IMR-90 (cell line): ENCODE data around the gene MSS51. TPM values are rescaled to one million over a fixed set of nuclear protein-coding genes. Genes with fewer than 3 reads are reported as not detected.

Source experiments
- ATAC-seq: fragments of 200-7000 bp; cut with Tn5 transposase; 2 replicates; pipeline ENCODE4 v1.9.1; 2020; ENCODE audit warnings: low read depth, mild to moderate bottlenecking, moderate library complexity
- BruUV-seq: library from RNA; stranded (reverse); fragments of 400-500 nt; replicated peaks from 2 replicates; lab custom pipeline; 2021; lab: Mats Ljungman, UMichigan
- CTCF ChIA-PET: fragments of 300-600 bp; formaldehyde crosslinking; extraction: SDS; loops from one replicate; lab custom pipeline; 2021; ENCODE audit warnings: antibody characterized with exemption; lab: Yijun Ruan, JAX
- POLR2A ChIA-PET: fragments of 300-600 bp; sonication (Branson Sonifier 250); formaldehyde crosslinking; loops from one replicate; lab custom pipeline; 2022; ENCODE audit warnings: antibody characterized with exemption; ENCODE audit not compliant: unreplicated experiment; lab: Charles Lee
- DNase-seq: peaks from one replicate; pipeline ENCODE4 v3.0.0; 2013
- H2AFZ ChIP-seq: replicated peaks from 2 replicates; pipeline ENCODE3; 2013; ENCODE audit warnings: low read length, mild to moderate bottlenecking; ENCODE audit not compliant: poor library complexity
- H2AK5ac ChIP-seq: 2 replicates; pipeline ENCODE4 v1.6.1; 2013; ENCODE audit warnings: low read depth, low read length, inconsistent platforms
- H2AK9ac ChIP-seq: replicated peaks from 2 replicates; pipeline ENCODE3; 2013; ENCODE audit warnings: mild to moderate bottlenecking, low read depth, low read length, moderate library complexity; ENCODE audit not compliant: poor library complexity
- H2BK120ac ChIP-seq: 2 replicates; pipeline ENCODE4 v1.6.1; 2013; ENCODE audit warnings: low read depth, low read length, inconsistent platforms
- H2BK15ac ChIP-seq: 3 replicates; pipeline ENCODE4 v1.6.1; 2013; ENCODE audit warnings: low read depth, low read length, inconsistent platforms
- H2BK20ac ChIP-seq: 2 replicates; pipeline ENCODE4 v1.6.1; 2013; ENCODE audit warnings: low read depth, mild to moderate bottlenecking, inconsistent platforms, low read length, moderate library complexity
- H2BK5ac ChIP-seq: 2 replicates; pipeline ENCODE4 v1.6.1; 2013; ENCODE audit warnings: mild to moderate bottlenecking, low read depth, low read length, inconsistent platforms; ENCODE audit not compliant: poor library complexity, severe bottlenecking
- H3K14ac ChIP-seq: replicated peaks from 2 replicates; pipeline ENCODE4 v1.6.1; 2013; ENCODE audit warnings: low read depth, low read length, inconsistent platforms
- H3K18ac ChIP-seq: 2 replicates; pipeline ENCODE4 v1.6.1; 2013; ENCODE audit warnings: low read depth, low read length, control low read depth
- H3K23ac ChIP-seq: 2 replicates; pipeline ENCODE4 v1.6.1; 2013; ENCODE audit warnings: low read depth, low read length, inconsistent platforms
- H3K27ac ChIP-seq: 2 replicates; pipeline ENCODE4 v1.5.1; 2013; ENCODE audit warnings: mild to moderate bottlenecking, control low read depth, low read length; ENCODE audit not compliant: insufficient read depth
- H3K27me3 ChIP-seq: 2 replicates; pipeline ENCODE4 v1.6.1; 2013; ENCODE audit warnings: low read length; ENCODE audit not compliant: control insufficient read depth, insufficient read depth
- H3K36me3 ChIP-seq: 2 replicates; pipeline ENCODE4 v1.6.1; 2013; ENCODE audit warnings: low read length, mixed read lengths; ENCODE audit not compliant: control insufficient read depth, insufficient read depth
- H3K4ac ChIP-seq: 2 replicates; pipeline ENCODE4 v1.6.1; 2013; ENCODE audit warnings: low read depth, low read length, inconsistent platforms
- H3K4me1 ChIP-seq: 2 replicates; pipeline ENCODE4 v1.6.1; 2013; ENCODE audit warnings: low read length, mixed read lengths; ENCODE audit not compliant: control insufficient read depth, insufficient read depth
- H3K4me2 ChIP-seq: 2 replicates; pipeline ENCODE4 v1.6.1; 2013; ENCODE audit warnings: low read depth, mild to moderate bottlenecking, control low read depth, low read length, moderate library complexity
- H3K4me3 ChIP-seq: 2 replicates; pipeline ENCODE4 v1.5.1; 2013; ENCODE audit warnings: low read depth, mild to moderate bottlenecking, control low read depth, low read length, moderate library complexity; ENCODE audit not compliant: insufficient read depth
- H3K56ac ChIP-seq: 2 replicates; pipeline ENCODE4 v1.6.1; 2013; ENCODE audit warnings: low read length, inconsistent platforms; ENCODE audit not compliant: insufficient read depth; ENCODE audit errors: extremely low read depth
- H3K79me1 ChIP-seq, 2 experiments: 2 replicates each; pipeline ENCODE4 v1.6.1; 2013; ENCODE audit warnings: low read length in 2 of 2, inconsistent platforms in 1 of 2, low read depth in 1 of 2
- H3K9ac ChIP-seq: 2 replicates; pipeline ENCODE4 v1.6.1; 2013; ENCODE audit warnings: low read depth, low read length, control low read depth
- H3K9me1 ChIP-seq: 2 replicates; pipeline ENCODE4 v1.6.1; 2013; ENCODE audit warnings: low read length, inconsistent platforms; ENCODE audit not compliant: insufficient read depth
- H3K9me3 ChIP-seq: 2 replicates; pipeline ENCODE4 v1.6.1; 2013; ENCODE audit warnings: low read length; ENCODE audit not compliant: control insufficient read depth, insufficient read depth
- H4K20me1 ChIP-seq: 2 replicates; pipeline ENCODE4 v1.6.1; 2013; ENCODE audit warnings: low read length, inconsistent platforms; ENCODE audit not compliant: insufficient read depth
- H4K5ac ChIP-seq: 2 replicates; pipeline ENCODE4 v1.6.1; 2013; ENCODE audit warnings: mild to moderate bottlenecking, low read depth, low read length, control low read depth
- H4K8ac ChIP-seq, 2 experiments: 2 replicates each; pipeline ENCODE4 v1.6.1; 2013; ENCODE audit warnings: low read depth in 2 of 2, low read length in 2 of 2, control low read depth in 1 of 2, inconsistent platforms in 1 of 2
- H4K91ac ChIP-seq: 2 replicates; pipeline ENCODE4 v1.6.1; 2013; ENCODE audit warnings: low read depth, low read length, inconsistent platforms; ENCODE audit not compliant: insufficient read depth
- CHD1 ChIP-seq: IDR thresholded peaks from 2 replicates; pipeline ENCODE4 v1.6.1; 2012; ENCODE audit warnings: low read depth, low read length, improper control_type of control experiment
- CTCF ChIP-seq: conservative IDR thresholded peaks from 2 replicates; pipeline ENCODE4 v1.5.1; 2012; ENCODE audit warnings: mild to moderate bottlenecking, low read depth, low read length, improper control_type of control experiment
- ELK1 ChIP-seq: fragments of 150-350 bp; IDR thresholded peaks from 2 replicates; pipeline ENCODE4 v1.6.1; 2016; ENCODE audit warnings: low read depth, mild to moderate bottlenecking, low read length, moderate library complexity, borderline replicate concordance
- MAFK ChIP-seq: IDR thresholded peaks from 2 replicates; pipeline ENCODE4 v1.6.1; 2012; ENCODE audit warnings: low read depth, low read length, improper control_type of control experiment
- MAZ ChIP-seq: IDR thresholded peaks from 2 replicates; pipeline ENCODE4 v1.6.1; 2012; ENCODE audit warnings: low read depth, mild to moderate bottlenecking, low read length, improper control_type of control experiment, moderate library complexity, borderline replicate concordance
- MXI1 ChIP-seq: IDR thresholded peaks from 2 replicates; pipeline ENCODE4 v1.6.1; 2012; ENCODE audit warnings: low read depth, mild to moderate bottlenecking, low read length, moderate library complexity, borderline replicate concordance
- NFE2L2 ChIP-seq: fragments of 150-350 bp; IDR thresholded peaks from 2 replicates; pipeline ENCODE4 v1.6.1; 2016; ENCODE audit warnings: low read depth, mild to moderate bottlenecking, low read length
- POLR2A ChIP-seq: IDR thresholded peaks from 2 replicates; pipeline ENCODE4 v1.6.1; 2012; ENCODE audit warnings: mild to moderate bottlenecking, low read depth, low read length
- RCOR1 ChIP-seq: IDR thresholded peaks from 2 replicates; pipeline ENCODE4 v1.6.1; 2012; ENCODE audit warnings: mild to moderate bottlenecking, low read length, improper control_type of control experiment; ENCODE audit not compliant: insufficient replicate concordance
- RFX5 ChIP-seq: IDR thresholded peaks from 2 replicates; pipeline ENCODE4 v1.8.0; 2012; ENCODE audit warnings: low read depth, mild to moderate bottlenecking, low read length, moderate library complexity
- WGBS, 2 experiments: methylation state at CpG; one replicate each; pipeline versions ENCODE4 v1.1.5 to v1.1.7; 2013; ENCODE audit warnings: missing lambda C conversion rate in 2 of 2; ENCODE audit not compliant: insufficient read length in 1 of 2; ENCODE audit errors: extremely low coverage in 2 of 2; 5-methylcytosine and 5-hydroxymethylcytosine counted together
- dilution Hi-C: fragments of 300-500 bp; cut with HindIII; formaldehyde crosslinking; loops from one replicate; pipeline ENCODE4 v1.14.3; 2018; ENCODE audit warnings: low sequenced_read_pairs; ENCODE audit not compliant: unreplicated experiment
- in situ Hi-C: fragments of 300-500 bp; cut with MboI; formaldehyde crosslinking; loops from 3 replicates; pipeline ENCODE4 v1.14.3; 2019; ENCODE audit warnings: low sequenced_read_pairs, inconsistent platforms, mixed read lengths
- intact Hi-C: fragments of 100-400 bp; cut with micrococcal nuclease; formaldehyde crosslinking; loops from 2 replicates; pipeline ENCODE4 v1.10.0; 2022
- polyA plus RNA-seq, 3 experiments: library from polyadenylated mRNA; depleted of rRNA; stranded (reverse); fragments of >200 nt; gene quantifications; 2 replicates each; pipeline ENCODE4 v1.2.3, GENCODE V29; 2012; ENCODE audit warnings: low replicate concordance in 1 of 3
- total RNA-seq: library from RNA; depleted of rRNA; stranded (reverse); fragments of >200 nt; gene quantifications from 2 replicates; pipeline ENCODE4 v1.2.3, GENCODE V29; 2012

Gene MSS51
- total and polyA plus RNA-seq, 2 of the 4 experiments (the other 2 are of a cell fraction) = 1.1 to 1.8 TPM

GRCh38 chr10:73449113-73449512, 15.8 kb upstream of the MSS51 start:
- Histone ChIP-seq H2AK5ac (no peak overlapping the region), H3K4me3 (no peak overlapping the region), H2AFZ (no peak overlapping the region), H2BK20ac (no peak overlapping the region), H4K5ac (no peak overlapping the region), H3K9ac (no peak overlapping the region), H3K14ac (no peak overlapping the region), H3K27me3 (no peaks in the 10 kb centered on the region), H3K36me3 (peaks cover 15% of the 10 kb centered on the region), H4K8ac (no peak overlapping the region), H4K91ac (no peak overlapping the region), H3K56ac (no peak overlapping the region), H2BK120ac (no peak overlapping the region), H3K23ac (no peak overlapping the region), H3K4ac (no peak overlapping the region), H3K27ac (no peak overlapping the region), H3K4me1 (no peaks in the 10 kb centered on the region), H2BK15ac (no peak overlapping the region), H3K18ac (no peak overlapping the region), H3K4me2 (no peak overlapping the region), H2BK5ac (no peak overlapping the region), H3K9me3 (no peaks in the 10 kb centered on the region), H2AK9ac (no peak overlapping the region), H3K9me1 (no peaks in the 10 kb centered on the region), H4K20me1 (no peaks in the 10 kb centered on the region), H3K79me1 (peaks cover 0 to 3% of the 10 kb centered on the region in 2 experiments; a peak in 2 of 4 replicates)
- TF ChIP-seq POLR2A = no peak
- TF ChIP-seq MAZ = no peak
- no peak for TF ChIP-seq RCOR1
- TF ChIP-seq MXI1 = no peak
- no peak for TF ChIP-seq NFE2L2
- TF ChIP-seq MAFK = no peak
- no peak for TF ChIP-seq RFX5
- TF ChIP-seq CHD1 = no peak
- TF ChIP-seq ELK1 = no peak
- TF ChIP-seq CTCF = no peak
- DNase-seq = no peak
- CTCF ChIA-PET = no interaction called here
- ATAC-seq = no peak
- TSS peak; percentile 14 for BruUV-seq
- POLR2A ChIA-PET = no interaction called here
- WGBS, 2 experiments = 80% methylated on average over 1 of the region's 1 CpG; no CpG with 5 or more reads in 1 of the 2 experiments
- intact Hi-C loops (no loop called here), dilution Hi-C loops (no loop called here), in situ Hi-C loops (no loop called here)
